GM12878 (cell line): ENCODE results near the gene FOXJ3. TPM values are rescaled to one million over a fixed set of nuclear protein-coding genes. Genes with fewer than 3 reads are reported as not detected.

Source experiments
- ATAC-seq: fragments of 200-7000 bp; cut with Tn5 transposase; 3 replicates; pipeline ENCODE4 v1.9.1; 2020; ENCODE audit warnings: mild to moderate bottlenecking, moderate library complexity
- BruUV-seq: library from RNA; stranded (reverse); fragments of 400-500 nt; replicated peaks from 2 replicates; lab custom pipeline; 2021; lab: Mats Ljungman, UMichigan
- CTCF ChIA-PET: fragments of 300-600 bp; sonication (Branson Sonifier 250); formaldehyde crosslinking; extraction: SDS; loops from one replicate; lab custom pipeline; 2021; ENCODE audit warnings: inconsistent platforms; lab: Yijun Ruan, JAX
- POLR2A ChIA-PET: fragments of 350-600 bp; formaldehyde crosslinking; extraction: SDS; loops from one replicate; lab custom pipeline; 2021; ENCODE audit warnings: inconsistent platforms; lab: Charles Lee
- RAD21 ChIA-PET: fragments of 300-600 bp; sonication (Branson Sonifier 250); formaldehyde crosslinking; loops from one replicate; lab custom pipeline; 2023; ENCODE audit warnings: antibody characterized with exemption; ENCODE audit not compliant: unreplicated experiment; lab: Charles Lee
- SMC1A ChIA-PET: fragments of 300-600 bp; sonication (Branson Sonifier 250); formaldehyde crosslinking; loops from one replicate; lab custom pipeline; 2023; ENCODE audit not compliant: unreplicated experiment, uncharacterized antibody; lab: Charles Lee
- DNase-seq: peaks from one replicate; pipeline ENCODE4 v3.0.0-alpha.2; 2011; ENCODE audit warnings: low read depth, low spot score
- FAIRE-seq: peaks from 3 replicates; lab custom pipeline; 2011; peaks lifted over from hg19 to GRCh38; lab: Jason Lieb, UNC
- H2AFZ ChIP-seq: 2 replicates; pipeline ENCODE4 v1.6.0; 2011; ENCODE audit warnings: low read depth, low read length, control low read depth; ENCODE audit not compliant: control insufficient read depth
- H3K27ac ChIP-seq: 2 replicates; pipeline ENCODE4 v1.5.1; 2011; ENCODE audit warnings: control low read depth; ENCODE audit not compliant: control insufficient read depth, insufficient read depth
- H3K27me3 ChIP-seq, 2 experiments: replicated peaks in 1 of 2; 2 replicates each; pipeline versions ENCODE4 v1.6.0 to v1.6.1; 2011; ENCODE audit warnings: low read length in 1 of 2; ENCODE audit not compliant: control insufficient read depth in 2 of 2, insufficient read depth in 2 of 2
- H3K36me3 ChIP-seq, 2 experiments: 2 replicates each; pipeline ENCODE4 v1.5.1; 2011; ENCODE audit warnings: low read length in 1 of 2; ENCODE audit not compliant: control insufficient read depth in 2 of 2, insufficient read depth in 2 of 2
- H3K4me1 ChIP-seq: 2 replicates; pipeline ENCODE4 v1.6.1; 2011; ENCODE audit warnings: mild to moderate bottlenecking, low read length, moderate library complexity, mixed read lengths; ENCODE audit not compliant: control insufficient read depth, insufficient read depth
- H3K4me2 ChIP-seq: 2 replicates; pipeline ENCODE4 v1.6.0; 2011; ENCODE audit warnings: control low read depth; ENCODE audit not compliant: control insufficient read depth, insufficient read depth
- H3K4me3 ChIP-seq: fragments of 200-600 bp; sonication (generic); 2 replicates; pipeline ENCODE4 v1.5.1; 2016
- H3K79me2 ChIP-seq: 2 replicates; pipeline ENCODE4 v1.6.0; 2011; ENCODE audit warnings: low read length; ENCODE audit not compliant: control insufficient read depth, insufficient read depth
- H3K9ac ChIP-seq: 2 replicates; pipeline ENCODE4 v1.8.0; 2011; ENCODE audit warnings: low read length, control low read depth, mixed read lengths; ENCODE audit not compliant: control insufficient read depth, insufficient read depth
- H3K9me3 ChIP-seq: replicated peaks from 3 replicates; pipeline ENCODE4 v1.5.1; 2011; ENCODE audit warnings: mild to moderate bottlenecking, low read length; ENCODE audit not compliant: control insufficient read depth, insufficient read depth
- H4K20me1 ChIP-seq: 2 replicates; pipeline ENCODE4 v1.6.0; 2011; ENCODE audit not compliant: control insufficient read depth, insufficient read depth
- BCL3 ChIP-seq: IDR thresholded peaks from 2 replicates; pipeline ENCODE4 v1.6.1; 2011; ENCODE audit warnings: borderline replicate concordance, low read depth, mild to moderate bottlenecking, moderate library complexity, low read length; ENCODE audit not compliant: insufficient read depth, poor library complexity, severe bottlenecking
- CTCF ChIP-seq, 3 experiments: IDR thresholded peaks in 2 of 3; conservative IDR thresholded peaks in 1 of 3; 2 replicates each; pipeline ENCODE4 v1.5.1; 2011; ENCODE audit warnings: low read depth in 3 of 3, low read length in 3 of 3, mild to moderate bottlenecking in 3 of 3, control low read depth in 2 of 3, moderate library complexity in 2 of 3, inconsistent platforms in 1 of 3, mixed read lengths in 1 of 3; ENCODE audit not compliant: control insufficient read depth in 2 of 3, insufficient read depth in 1 of 3; ENCODE audit errors: extremely low read depth in 1 of 3
- TCF3 ChIP-seq: IDR thresholded peaks from 2 replicates; pipeline ENCODE4 v1.6.1; 2012; ENCODE audit warnings: low read depth, mild to moderate bottlenecking, low read length, borderline replicate concordance; ENCODE audit not compliant: insufficient read depth
- WGBS: methylation state at CpG from one replicate; pipeline ENCODE4 v1.1.6; 2016; ENCODE audit warnings: low lambda C conversion rate; ENCODE audit not compliant: insufficient replicate concordance, insufficient coverage; ENCODE audit errors: missing lambda C conversion rate; 5-methylcytosine and 5-hydroxymethylcytosine counted together
- in situ Hi-C: fragments of 300-500 bp; cut with MboI; formaldehyde crosslinking; loops from 9 replicates; pipeline ENCODE4 v1.14.3; 2018; ENCODE audit warnings: mixed read lengths
- intact Hi-C: fragments of 100-400 bp; cut with micrococcal nuclease; formaldehyde crosslinking; loops from one replicate; pipeline ENCODE4 v1.14.2; 2022; ENCODE audit not compliant: unreplicated experiment
- polyA plus RNA-seq, 11 experiments: library from polyadenylated mRNA; depleted of rRNA in 4 of 11; unstranded in 6 of 11; stranded (reverse) in 5 of 11; fragments of >200 nt; fragmentation: Nextera tagmentation in 4 of 11; fragmentation: Illumina TruSeq in 1 of 11; extraction: Ambion mirVana in 4 of 11; extraction: Trizol in 1 of 11; gene quantifications; 1 replicate in 1 of 11; 2 replicates in 10 of 11; pipeline versions ENCODE4 v1.2.1 to v1.2.3, GENCODE V29; 2011 to 2016; ENCODE audit warnings: inconsistent platforms in 2 of 11, missing spikeins in 2 of 11, low read depth in 1 of 11
- total RNA-seq, 4 experiments: library from RNA; depleted of rRNA in 3 of 4; stranded (reverse); fragments of >200 nt in 3 of 4; fragmentation: Illumina TruSeq in 1 of 4; extraction: Trizol in 1 of 4; gene quantifications; 2 replicates each; pipeline versions ENCODE4 v1.2.1 to v1.2.3, GENCODE V29; 2013 to 2021

The FOXJ3 gene
- total and polyA plus RNA-seq, 10 of the 15 experiments (the other 5 are each of a cell fraction or from before 2014, with no cell fraction given), result 9.5 to 54.2 (median 24.7) TPM

GRCh38 chr1:42181687-42182086, 153.3 kb downstream of the FOXJ3 start:
- RAD21 ChIA-PET, result no interaction called here
- Histone ChIP-seq H3K9me3 (no peaks in the 10 kb centered on the region), H3K4me1 (no peaks in the 10 kb centered on the region), H3K79me2 (no peaks in the 10 kb centered on the region), H3K27ac (no peak overlapping the region), H3K36me3 (peaks cover 0 to 23% of the 10 kb centered on the region in 2 experiments), H2AFZ (no peak overlapping the region), H3K27me3 (no peaks in the 10 kb centered on the region), H3K9ac (no peak overlapping the region), H3K4me3 (no peak overlapping the region), H3K4me2 (no peak overlapping the region), H4K20me1 (no peaks in the 10 kb centered on the region)
- DNase-seq (no peak), ATAC-seq (no peak), FAIRE-seq (no peak)
- in situ Hi-C loops (no loop called here), intact Hi-C loops (no loop called here)
- SMC1A ChIA-PET, result no interaction called here
- WGBS, result 97% methylated on average over 4 of the region's 4 CpGs
- TF ChIP-seq CTCF (IDR thresholded peaks at IDR 0.05 in 2 of 3, conservative IDR thresholded peaks at IDR 0.05 in 1 of 3; ENCODE audit: control insufficient read depth in 2 of 3, extremely low read depth in 1 of 3, insufficient read depth in 1 of 3, low read depth in 3 of 3, low read length in 3 of 3), result no peak
- TF ChIP-seq TCF3, result no peak
- peak; percentile 13 for TF ChIP-seq BCL3
- POLR2A ChIA-PET, result no interaction called here
- CTCF ChIA-PET, result no interaction called here
- no TSS peak for BruUV-seq
